HG03378 (cell line): ENCODE data around the gene PPP2R5D.

Experiments
- ATAC-seq: cut with Tn5 transposase; IDR thresholded peaks from one replicate; pipeline ENCODE4 v1.9.1; 2021; ENCODE audit warnings: mild to moderate bottlenecking, moderate library complexity; ENCODE audit not compliant: unreplicated experiment

The PPP2R5D gene

GRCh38 chr6:42963179-42963854 is 21.1 kb upstream of the PPP2R5D start:
- no peak for ATAC-seq

- no peak for ATAC-seq
Observed at GRCh38 chr6:42963855-42964605, 20.3 kb upstream of the PPP2R5D start.

GRCh38 chr6:42966571-42966970 is 17.8 kb upstream of the PPP2R5D start:
- no peak for ATAC-seq

GRCh38 chr6:42967228-42967627 is 17.1 kb upstream of the PPP2R5D start:
- ATAC-seq, result no peak

GRCh38 chr6:42968126-42968701 is 16.2 kb upstream of the PPP2R5D start:
- ATAC-seq, result no peak

- ATAC-seq, result no peak
Observed at GRCh38 chr6:42968783-42969182, 15.6 kb upstream of the PPP2R5D start.

GRCh38 chr6:42969431-42969830 is 14.9 kb upstream of the PPP2R5D start:
- ATAC-seq, result no peak

- ATAC-seq, result no peak
Observed at GRCh38 chr6:42969934-42970333, 14.4 kb upstream of the PPP2R5D start.

- no peak for ATAC-seq
Observed at GRCh38 chr6:42970871-42971612, 13.3 kb upstream of the PPP2R5D start.

- no peak for ATAC-seq
Observed at GRCh38 chr6:42971746-42972327, 12.5 kb upstream of the PPP2R5D start.

GRCh38 chr6:42973926-42974325 is 10.4 kb upstream of the PPP2R5D start:
- ATAC-seq, result no peak

- no peak for ATAC-seq
Observed at GRCh38 chr6:42974919-42975505, 9.4 kb upstream of the PPP2R5D start.

- no peak for ATAC-seq
Observed at GRCh38 chr6:42978487-42978838, 5.9 kb upstream of the PPP2R5D start.

GRCh38 chr6:42978839-42979522 is 5.4 kb upstream of the PPP2R5D start, which contains the start of gene PEX6:
Gene PEX6, minus strand, starts transcription at chr6:42979181. Its CDS starts 31 bp downstream, at chr6:42979150.
- ATAC-seq, result peak; percentile 61

- ATAC-seq, result peak; percentile 5
Observed at GRCh38 chr6:42979523-42980177, 4.7 kb upstream of the PPP2R5D start.

- ATAC-seq, result no peak
Observed at GRCh38 chr6:42981836-42982235, 2.5 kb upstream of the PPP2R5D start.

- no peak for ATAC-seq
Observed at GRCh38 chr6:42984924-42985475, 630 bp downstream of the PPP2R5D start.

- no peak for ATAC-seq
Observed at GRCh38 chr6:42987533-42988451, 3.4 kb downstream of the PPP2R5D start.
